Stimulated activated CD4-positive, alpha-beta T cell treated with anti-CD3 and anti-CD28 coated beads, Interleukin-2, amount 100 ng/mL, for 24 hours (primary cell): ENCODE measurements around the gene AWAT1.
"Not testable (repeated sequence)": the region's sequence is repeated elsewhere in the genome, so short reads cannot be mapped to it uniquely, and the experiment has no call there.

Experiments used
- DNase-seq, 2 donors: peaks; one replicate each; pipeline ENCODE4 v3.0.0-alpha.2; 2020

Gene AWAT1

GRCh38 chrX:70234355-70234754, at the start of gene AWAT1:
Gene AWAT1, plus strand, starts transcription at chrX:70234655. Its CDS starts 41 bp downstream, at chrX:70234696.
- DNase-seq = no peak

- DNase-seq = no peak
These were observed 44.2 kb upstream of the AWAT1 start for GRCh38 chrX:70190225-70190624.

GRCh38 chrX:70196961-70197720, 37.3 kb upstream of the AWAT1 start:
- DNase-seq = peak; percentile 59 to 73

GRCh38 chrX:70201732-70202131, 32.7 kb upstream of the AWAT1 start:
- DNase-seq = no peak

- no peak for DNase-seq
These were observed 26.0 kb upstream of the AWAT1 start for GRCh38 chrX:70208479-70208878.

- not testable (repeated sequence) for DNase-seq
These were observed 24.9 kb upstream of the AWAT1 start for GRCh38 chrX:70209570-70209969.

GRCh38 chrX:70219938-70220764, 14.3 kb upstream of the AWAT1 start:
- no peak for DNase-seq

- no peak for DNase-seq
These were observed 8.4 kb upstream of the AWAT1 start for GRCh38 chrX:70226048-70226447.

GRCh38 chrX:70226687-70227086, 7.8 kb upstream of the AWAT1 start:
- no peak for DNase-seq

- no peak for DNase-seq
These were observed 2.8 kb upstream of the AWAT1 start for GRCh38 chrX:70231666-70232065.

- no peak for DNase-seq
These were observed 6.3 kb downstream of the AWAT1 start for GRCh38 chrX:70240751-70241150.

GRCh38 chrX:70241501-70241900, 7.0 kb downstream of the AWAT1 start:
- DNase-seq = no peak

- DNase-seq = not testable (repeated sequence)
These were observed 9.1 kb downstream of the AWAT1 start for GRCh38 chrX:70243601-70244000.

GRCh38 chrX:70244881-70245280, 10.4 kb downstream of the AWAT1 start:
- no peak for DNase-seq

GRCh38 chrX:70247252-70247651, 12.8 kb downstream of the AWAT1 start:
- DNase-seq = no peak

- no peak for DNase-seq
These were observed 18.0 kb downstream of the AWAT1 start for GRCh38 chrX:70252491-70252890.

GRCh38 chrX:70253377-70254062, 19.1 kb downstream of the AWAT1 start:
- no peak for DNase-seq

GRCh38 chrX:70254063-70254400, 19.6 kb downstream of the AWAT1 start:
- no peak for DNase-seq

- no peak for DNase-seq
These were observed 20.5 kb downstream of the AWAT1 start for GRCh38 chrX:70254909-70255308.

GRCh38 chrX:70255452-70255851, 21.0 kb downstream of the AWAT1 start:
- no peak for DNase-seq

- no peak for DNase-seq
These were observed 23.2 kb downstream of the AWAT1 start for GRCh38 chrX:70257423-70258288.

GRCh38 chrX:70260104-70260503, 25.6 kb downstream of the AWAT1 start, which contains the start of gene P2RY4:
Gene P2RY4, minus strand, starts transcription at chrX:70260204. Its CDS starts 580 bp downstream, at chrX:70259624.
- no peak for DNase-seq
